Measurements from ENCODE around the gene ANAPC5. TPM values are rescaled to one million over a fixed set of nuclear protein-coding genes. Genes with fewer than 3 reads are reported as not detected.
"Not testable (repeated sequence)": the region's sequence is repeated elsewhere in the genome, so short reads cannot be mapped to it uniquely, and the experiment has no call there.

Gene ANAPC5
- total and polyA plus RNA-seq, 2 experiments from 2014 or later, result 128 to 144 TPM

GRCh38 chr12:121314431-121314830, 37.8 kb downstream of the ANAPC5 start:
- Histone ChIP-seq H3K27ac (no peak overlapping the region), H3K9me2 (ENCODE audit: insufficient read depth) (no peaks in the 10 kb centered on the region), H4K20me1 (ENCODE audit: insufficient read depth) (no peaks in the 10 kb centered on the region), H3K9ac (no peak overlapping the region), H2AFZ (no peak overlapping the region), H3K4me3 (no peak overlapping the region), H3F3A (ENCODE audit: insufficient read depth) (no peaks in the 10 kb centered on the region; the same call in 1 of the 2 replicates), H3K79me2 (ENCODE audit: insufficient read depth) (peaks cover 20% of the 10 kb centered on the region), H3K4me2 (ENCODE audit: unreplicated experiment) (no peak overlapping the region), H3K27me3 (replicated peaks; ENCODE audit: insufficient read depth) (no peaks in the 10 kb centered on the region), H3K36me3 (ENCODE audit: low read depth) (peaks cover 5% of the 10 kb centered on the region; the same call in 1 of the 2 replicates), H3K4me1 (ENCODE audit: insufficient read depth) (no peaks in the 10 kb centered on the region), H3K9me3 (ENCODE audit: low read depth) (no peaks in the 10 kb centered on the region)
- WGBS, 2 experiments (ENCODE audit: low coverage in 1 of 2, low lambda C conversion rate in 2 of 2, missing lambda C conversion rate in 2 of 2), result 97 to 98% methylated on average over 3 of the region's 3 CpGs
- in situ Hi-C loops (cut with MboI), result no loop called here
- no peak for TF ChIP-seq EZH2 (IDR thresholded peaks at IDR 0.05; ENCODE audit: insufficient read depth, poor library complexity, severe bottlenecking)
- TF ChIP-seq EZH2phosphoT487 (IDR thresholded peaks at IDR 0.05; ENCODE audit: insufficient read depth, low read depth), result no peak
- no peak for DNase-seq

- H3K9me3 ChIP-seq (ENCODE audit: low read depth); H3K4me2 ChIP-seq (ENCODE audit: unreplicated experiment); DNase-seq; H3K4me1 ChIP-seq (ENCODE audit: insufficient read depth); H3K27ac ChIP-seq; H4K20me1 ChIP-seq (ENCODE audit: insufficient read depth); H3K9ac ChIP-seq; H3F3A ChIP-seq (ENCODE audit: insufficient read depth); H3K9me2 ChIP-seq (ENCODE audit: insufficient read depth); H3K4me3 ChIP-seq; H3K27me3 ChIP-seq (replicated peaks; ENCODE audit: insufficient read depth); in situ Hi-C loops (cut with MboI); H2AFZ ChIP-seq: not testable (repeated sequence)
- WGBS, 2 experiments (ENCODE audit: low coverage in 1 of 2, low lambda C conversion rate in 2 of 2, missing lambda C conversion rate in 2 of 2), result 54 to 58% methylated on average over 1 of the region's 1 CpG
- H3K36me3 ChIP-seq (ENCODE audit: low read depth), result peaks cover 14% of the 10 kb centered on the region
- peaks cover 20% of the 10 kb centered on the region for H3K79me2 ChIP-seq (ENCODE audit: insufficient read depth)
Measured at GRCh38 chr12:121310231-121310630, 42.0 kb downstream of the ANAPC5 start.

- H4K20me1 ChIP-seq (ENCODE audit: insufficient read depth); H3K4me3 ChIP-seq; H3K9ac ChIP-seq; H3K79me2 ChIP-seq (ENCODE audit: insufficient read depth); H3K9me3 ChIP-seq (ENCODE audit: low read depth); H2AFZ ChIP-seq; DNase-seq; in situ Hi-C loops (cut with MboI); H3K27ac ChIP-seq; H3K4me2 ChIP-seq (ENCODE audit: unreplicated experiment); H3K9me2 ChIP-seq (ENCODE audit: insufficient read depth); H3K4me1 ChIP-seq (ENCODE audit: insufficient read depth); H3F3A ChIP-seq (ENCODE audit: insufficient read depth); H3K27me3 ChIP-seq (replicated peaks; ENCODE audit: insufficient read depth): not testable (repeated sequence)
- 88% methylated on average over 8 of the region's 8 CpGs for WGBS, 2 experiments (ENCODE audit: low coverage in 1 of 2, low lambda C conversion rate in 2 of 2, missing lambda C conversion rate in 2 of 2)
- H3K36me3 ChIP-seq (ENCODE audit: low read depth), result peaks cover 14% of the 10 kb centered on the region
Measured at GRCh38 chr12:121307397-121307796, 44.8 kb downstream of the ANAPC5 start.

GRCh38 chr12:121304306-121304705, 47.9 kb downstream of the ANAPC5 start:
- WGBS, 2 experiments (ENCODE audit: low coverage in 1 of 2, low lambda C conversion rate in 2 of 2, missing lambda C conversion rate in 2 of 2), result 83 to 88% methylated on average over 4 of the region's 4 CpGs
- Histone ChIP-seq H3K4me2 (ENCODE audit: unreplicated experiment) (no peak overlapping the region), H3K36me3 (ENCODE audit: low read depth) (peaks cover 14% of the 10 kb centered on the region), H4K20me1 (ENCODE audit: insufficient read depth) (no peaks in the 10 kb centered on the region), H3F3A (ENCODE audit: insufficient read depth) (0 out of 2 replicates have a peak, but pooled peaks cover 7% of the 10 kb centered on the region), H3K4me1 (ENCODE audit: insufficient read depth) (peaks cover 7% of the 10 kb centered on the region; the same call in 1 of the 2 replicates), H3K4me3 (no peak overlapping the region), H3K79me2 (ENCODE audit: insufficient read depth) (no peaks in the 10 kb centered on the region), H2AFZ (no peak overlapping the region), H3K27me3 (replicated peaks; ENCODE audit: insufficient read depth) (no peaks in the 10 kb centered on the region), H3K9me2 (ENCODE audit: insufficient read depth) (no peaks in the 10 kb centered on the region), H3K9me3 (ENCODE audit: low read depth) (no peaks in the 10 kb centered on the region), H3K27ac (no peak overlapping the region), H3K9ac (no peak overlapping the region)
- TF ChIP-seq EZH2 (IDR thresholded peaks at IDR 0.05; ENCODE audit: insufficient read depth, poor library complexity, severe bottlenecking) (no peak), EZH2phosphoT487 (IDR thresholded peaks at IDR 0.05; ENCODE audit: insufficient read depth, low read depth) (no peak)
- in situ Hi-C loops (cut with MboI), result no loop called here
- DNase-seq, result no peak

- H2AFZ ChIP-seq, result peak overlapping the region; percentile 64
Measured at GRCh38 chr12:121301876-121302275, 50.3 kb downstream of the ANAPC5 start.

More at GRCh38 chr12:121301876-121302275, 50.3 kb downstream of the ANAPC5 start:
- Histone ChIP-seq H3K4me2 (ENCODE audit: unreplicated experiment) (no peak overlapping the region), H3F3A (ENCODE audit: insufficient read depth) (0 out of 2 replicates have a peak, but pooled peaks cover 4% of the 10 kb centered on the region), H3K4me1 (ENCODE audit: insufficient read depth) (peaks cover 11% of the 10 kb centered on the region), H3K9me3 (ENCODE audit: low read depth) (no peaks in the 10 kb centered on the region), H3K9ac (peak overlapping the region; percentile 24; the same call in 1 of the 2 replicates), H3K27ac (no peak overlapping the region), H3K4me3 (no peak overlapping the region), H3K79me2 (ENCODE audit: insufficient read depth) (no peaks in the 10 kb centered on the region), H3K9me2 (ENCODE audit: insufficient read depth) (no peaks in the 10 kb centered on the region), H3K36me3 (ENCODE audit: low read depth) (no peaks in the 10 kb centered on the region), H3K27me3 (replicated peaks; ENCODE audit: insufficient read depth) (no peaks in the 10 kb centered on the region), H4K20me1 (ENCODE audit: insufficient read depth) (no peaks in the 10 kb centered on the region)
- peak; percentile 67 for DNase-seq
- in situ Hi-C loops (cut with MboI), result no loop called here
- TF ChIP-seq EZH2phosphoT487 (IDR thresholded peaks at IDR 0.05; ENCODE audit: insufficient read depth, low read depth) (no peak), EZH2 (IDR thresholded peaks at IDR 0.05; ENCODE audit: insufficient read depth, poor library complexity, severe bottlenecking) (no peak)
- WGBS, 2 experiments (ENCODE audit: low coverage in 1 of 2, low lambda C conversion rate in 2 of 2, missing lambda C conversion rate in 2 of 2), result 16 to 22% methylated on average over 4 of the region's 4 CpGs
